ENCODE results near the gene DCC.
"Not testable (repeated sequence)": the region's sequence is repeated elsewhere in the genome, so short reads cannot be mapped to it uniquely, and the experiment has no call there.

DCC gene

DNA sequence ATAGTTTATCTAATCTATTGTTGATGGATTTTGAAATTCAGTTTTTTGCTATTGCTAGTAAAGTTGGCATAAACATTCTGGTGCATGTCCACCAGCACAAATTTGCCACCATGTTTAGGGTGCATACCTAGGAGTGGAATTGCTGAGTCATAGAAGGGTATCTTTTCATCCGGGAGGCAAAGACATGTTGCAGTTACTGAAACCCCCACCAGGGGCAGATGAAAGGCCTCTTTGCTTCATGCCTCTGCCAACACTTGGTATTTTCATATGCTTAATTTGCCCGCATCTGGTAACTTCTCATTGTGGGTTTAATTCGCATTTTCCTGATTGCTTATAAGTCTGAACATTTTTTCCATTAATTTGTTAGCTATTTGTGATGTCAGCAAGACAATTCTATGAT is 8.2 kb downstream of the DCC start:
- peak; percentile 46 for DNase-seq

DNA sequence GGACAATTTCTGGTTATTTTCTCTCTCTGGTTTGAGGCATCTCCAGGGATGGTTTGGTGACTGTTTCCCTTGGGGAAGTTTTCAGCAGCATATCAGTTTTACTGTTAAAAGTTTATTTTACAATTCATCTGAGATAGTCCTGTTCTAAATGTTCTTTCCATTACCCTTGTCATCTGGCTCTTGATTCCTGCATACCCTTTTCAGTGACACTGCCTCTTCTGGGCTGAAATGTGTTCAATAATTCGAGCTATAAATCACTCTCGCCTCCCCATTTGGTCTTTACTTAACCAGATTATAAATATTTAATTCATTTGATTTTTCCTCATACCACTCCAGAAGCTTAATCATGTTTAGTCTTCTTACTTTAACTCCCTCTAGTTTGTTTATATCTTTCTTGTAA is 9.5 kb downstream of the DCC start:
- no peak for DNase-seq

DNA sequence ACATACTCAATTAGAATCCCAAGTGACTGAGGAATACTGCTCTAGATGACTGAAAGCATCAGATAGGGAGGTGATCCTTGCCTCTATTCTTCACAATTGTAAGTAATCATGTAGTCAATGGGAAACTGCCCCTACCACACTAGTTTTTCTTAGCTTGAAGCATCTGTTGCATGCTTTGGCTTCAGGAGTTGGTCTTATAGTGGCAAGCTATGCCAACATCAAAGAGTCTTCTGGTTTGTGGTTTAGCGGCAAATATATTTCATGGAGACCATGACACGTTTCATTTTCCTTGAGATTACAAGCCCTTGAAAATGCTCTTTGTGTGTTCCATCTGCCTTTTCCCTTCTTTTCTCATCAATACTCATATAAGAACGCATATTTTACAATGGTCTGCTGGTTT is 12.9 kb downstream of the DCC start:
- no peak for DNase-seq

DNA sequence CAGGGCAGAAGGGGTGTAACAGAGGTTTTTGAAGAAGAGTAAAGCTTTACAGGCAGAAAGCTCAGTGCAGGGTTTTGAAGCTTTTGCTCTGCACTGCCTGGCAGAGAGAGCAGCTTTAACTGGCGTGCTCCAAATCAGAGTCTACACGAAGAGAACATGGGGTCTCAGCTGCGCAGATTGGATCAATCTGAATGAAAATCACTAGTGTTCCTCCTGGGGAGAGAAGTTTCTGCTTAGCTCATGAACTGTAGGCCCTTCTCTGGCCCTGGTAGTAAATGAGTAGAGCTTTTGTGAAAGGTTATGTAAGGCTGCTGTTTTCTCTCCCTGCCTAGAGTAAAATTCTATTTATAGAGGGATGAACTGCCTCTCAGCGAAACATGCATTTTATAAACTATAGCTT is 13.6 kb downstream of the DCC start:
- DNase-seq, result no peak

DNA sequence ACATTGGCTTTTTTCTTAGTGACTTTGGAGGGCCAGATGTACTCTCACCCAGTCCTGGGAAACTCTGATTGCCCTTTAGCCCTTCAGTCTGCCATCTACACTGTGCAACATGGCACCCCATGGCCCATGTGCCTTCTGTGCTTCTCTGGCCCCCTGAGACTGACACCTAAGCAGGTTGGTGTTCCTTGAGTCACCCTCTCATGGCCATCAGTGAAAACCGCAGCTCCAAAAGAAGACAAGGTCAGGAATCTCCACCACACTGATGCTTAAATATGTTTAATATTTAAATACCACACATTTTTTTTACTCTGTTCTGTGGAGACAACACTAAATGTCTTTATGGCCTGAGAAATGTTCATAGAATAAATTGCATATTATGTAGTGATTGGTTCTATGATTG is 23.9 kb downstream of the DCC start:
- DNase-seq, result no peak

DNA sequence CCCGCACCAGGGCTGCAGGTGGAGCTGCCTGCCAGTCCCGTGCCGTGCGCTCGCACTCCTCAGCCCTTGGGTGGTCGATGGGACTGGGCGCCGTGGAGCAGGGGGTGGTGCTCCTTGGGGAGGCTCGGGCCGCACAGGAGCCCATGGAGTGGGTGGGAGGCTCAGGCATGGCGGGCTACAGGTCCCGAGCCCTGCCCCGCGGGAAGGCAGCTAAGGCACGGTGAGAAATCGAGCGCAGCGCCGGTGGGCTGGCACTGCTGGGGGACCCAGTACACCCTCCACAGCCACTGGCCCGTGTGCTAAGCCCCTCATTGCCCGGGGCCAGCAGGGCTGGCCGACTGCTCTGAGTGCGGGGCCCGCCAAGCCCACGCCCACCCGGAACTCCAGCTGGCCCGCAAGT is 26.9 kb downstream of the DCC start:
- not testable (repeated sequence) for DNase-seq

DNA sequence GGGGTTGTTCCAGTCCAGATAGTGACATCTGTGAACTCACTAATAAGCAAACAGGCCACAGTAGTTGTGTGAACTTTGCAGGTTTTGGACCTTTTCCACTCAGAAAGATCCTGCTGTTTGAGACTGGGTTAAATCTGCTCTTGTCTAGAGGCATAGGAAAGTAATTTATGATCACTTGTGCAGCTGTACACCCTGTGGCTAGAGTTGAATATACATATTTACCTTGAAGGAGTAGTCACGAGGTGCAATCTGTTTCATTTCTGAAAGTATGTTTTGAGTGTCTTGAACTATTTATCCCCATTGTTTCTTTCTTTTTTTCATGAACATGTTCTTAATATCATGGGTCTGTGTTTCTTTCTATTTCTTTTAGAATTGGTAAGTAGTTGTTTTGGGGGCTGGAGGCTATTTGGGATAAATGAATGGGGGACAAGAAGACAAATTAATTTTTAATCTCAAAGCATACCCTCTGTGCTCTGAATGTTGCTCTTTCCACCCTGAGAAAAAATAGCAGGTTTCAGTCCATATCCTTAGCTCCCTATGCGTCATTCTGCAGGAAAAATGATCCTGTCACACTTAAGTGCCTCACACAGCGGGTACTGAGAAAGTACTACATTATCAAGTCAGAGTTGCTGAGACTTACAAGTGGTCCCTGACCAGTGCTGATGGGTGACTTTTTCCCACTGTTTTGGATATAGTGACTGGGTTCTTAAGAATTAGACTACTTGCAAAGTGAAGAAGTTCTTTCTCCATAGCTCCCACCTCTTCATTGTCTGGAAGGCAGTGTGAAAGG is 28.2 kb downstream of the DCC start:
- DNase-seq, result no peak

DNA sequence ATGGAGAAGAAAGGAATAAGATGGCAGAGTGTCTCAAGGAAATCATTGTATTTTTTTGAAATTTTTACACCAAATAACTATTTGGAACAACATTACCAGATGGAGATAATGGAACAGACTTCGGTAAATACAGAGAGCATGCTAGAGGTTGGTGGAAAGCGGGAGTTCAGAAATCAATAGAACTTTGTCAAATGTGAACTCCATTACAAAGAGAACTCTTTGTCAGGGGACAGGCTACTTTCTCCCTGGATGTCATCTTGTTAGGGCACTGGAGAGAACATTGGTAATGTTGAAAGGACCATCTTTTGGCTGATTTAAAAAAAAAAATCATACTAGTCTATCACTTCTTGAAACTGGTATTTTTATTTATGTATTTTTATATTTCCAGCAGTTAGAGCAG is 30.8 kb downstream of the DCC start:
- no peak for DNase-seq

DNA sequence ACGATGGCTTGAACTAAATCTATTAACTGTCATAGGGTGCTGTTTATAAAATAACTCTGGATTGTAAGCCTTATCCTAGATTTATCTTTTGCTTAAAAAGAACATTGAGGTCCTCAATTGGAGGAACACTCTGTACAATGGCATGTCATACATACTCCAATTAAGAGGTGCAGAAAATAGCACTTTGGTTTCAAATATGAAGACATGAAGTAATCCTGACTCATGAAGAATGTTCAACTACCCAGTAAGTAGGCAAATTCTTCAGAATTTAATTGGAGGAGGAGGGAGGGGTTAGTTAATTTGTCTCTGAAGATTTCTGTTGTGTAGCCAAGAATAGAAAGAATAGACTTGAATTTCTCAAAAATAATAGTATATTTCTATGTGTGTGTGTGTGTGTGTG is 36.1 kb downstream of the DCC start:
- no peak for DNase-seq

DNA sequence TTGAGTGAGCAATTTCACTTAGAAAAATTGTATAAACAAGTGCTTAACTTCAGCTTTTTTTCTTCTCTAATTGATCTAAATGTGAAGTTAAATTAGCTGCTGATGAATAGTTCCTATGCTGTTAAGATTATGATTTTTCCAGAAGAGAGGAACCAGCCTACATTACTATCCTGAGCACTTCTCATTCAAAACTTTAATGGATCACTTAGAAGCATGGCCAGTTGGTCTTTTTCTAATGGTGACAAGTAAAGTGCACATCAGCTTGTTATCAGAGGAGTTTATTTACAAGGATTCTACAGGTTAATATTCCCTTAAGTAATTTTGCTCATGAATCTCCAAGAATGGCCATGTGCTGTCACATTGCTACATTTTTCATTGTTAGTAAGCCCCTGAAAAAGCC is 37.1 kb downstream of the DCC start:
- no peak for DNase-seq

DNA sequence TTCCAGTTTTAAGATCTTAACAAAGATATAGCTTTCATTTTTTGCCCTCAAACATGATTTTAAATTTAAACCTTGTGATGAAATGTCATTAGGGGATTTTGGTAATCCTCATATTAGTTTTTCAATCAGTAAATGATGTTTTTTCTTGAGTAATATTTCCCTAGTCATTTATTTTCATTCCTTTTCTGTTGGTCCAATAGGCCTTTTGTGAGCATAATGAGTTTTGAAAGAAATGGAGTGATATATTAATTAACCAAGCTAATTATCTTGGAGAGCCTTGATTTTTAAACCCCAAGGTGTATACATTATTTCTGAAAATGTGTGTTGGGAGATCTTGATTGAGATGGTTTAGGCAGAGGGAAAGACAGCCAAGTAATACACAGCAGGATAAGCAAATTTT is 46.3 kb downstream of the DCC start:
- DNase-seq, result no peak

DNA sequence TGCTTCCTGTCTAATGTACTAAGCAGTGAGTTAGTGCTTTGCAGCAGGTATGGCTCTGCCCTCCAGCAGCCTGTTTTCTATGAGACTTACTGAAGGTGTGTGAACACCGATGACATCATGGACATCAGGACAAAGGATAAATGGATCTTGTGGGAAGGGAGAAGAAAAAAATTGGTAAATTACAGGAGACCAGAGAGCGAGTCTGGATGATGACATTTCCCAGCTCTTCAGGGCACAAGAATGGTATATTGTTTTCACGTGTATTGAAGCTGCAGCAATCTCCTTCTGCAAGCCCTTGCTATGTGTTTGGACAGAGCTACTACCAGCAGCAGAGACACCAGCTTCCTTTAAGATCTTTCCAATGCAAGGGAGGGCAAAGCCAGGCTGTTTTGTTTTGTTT is 47.2 kb downstream of the DCC start:
- DNase-seq, result no peak

DNA sequence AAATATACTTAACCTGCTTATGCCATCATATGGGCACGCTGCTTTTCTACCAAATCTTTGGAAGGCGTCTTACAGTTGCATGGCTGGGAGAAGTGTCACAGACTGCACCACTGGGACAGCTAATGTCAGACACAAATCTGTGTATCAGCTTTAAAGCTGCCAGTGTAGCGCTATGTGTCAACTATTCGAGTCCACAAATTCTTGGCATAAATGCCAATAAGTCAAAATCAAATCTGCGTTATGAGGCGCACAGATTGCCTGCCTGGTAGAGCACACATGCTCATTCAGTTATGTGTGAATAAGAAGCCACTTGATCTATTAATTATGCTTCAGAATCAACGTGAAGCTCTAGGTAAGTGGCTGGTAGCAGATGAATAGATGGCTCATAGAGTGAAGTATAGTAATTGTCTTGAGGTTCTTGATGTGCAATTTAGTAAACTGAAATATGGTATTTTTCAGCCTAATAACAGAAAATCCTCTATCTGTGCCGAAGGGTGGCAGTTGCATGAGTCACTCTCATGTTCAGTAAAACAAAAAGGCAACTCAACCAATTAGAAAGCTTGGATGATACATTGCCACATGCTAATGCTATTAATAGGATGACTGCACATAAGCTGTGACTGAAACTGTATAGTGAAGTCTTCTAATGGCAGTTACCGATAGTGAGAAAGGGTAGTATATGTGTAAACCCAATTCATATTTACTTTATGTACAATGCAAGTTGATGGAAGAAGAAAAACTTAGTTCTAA is 52.0 kb downstream of the DCC start:
- no peak for DNase-seq

DNA sequence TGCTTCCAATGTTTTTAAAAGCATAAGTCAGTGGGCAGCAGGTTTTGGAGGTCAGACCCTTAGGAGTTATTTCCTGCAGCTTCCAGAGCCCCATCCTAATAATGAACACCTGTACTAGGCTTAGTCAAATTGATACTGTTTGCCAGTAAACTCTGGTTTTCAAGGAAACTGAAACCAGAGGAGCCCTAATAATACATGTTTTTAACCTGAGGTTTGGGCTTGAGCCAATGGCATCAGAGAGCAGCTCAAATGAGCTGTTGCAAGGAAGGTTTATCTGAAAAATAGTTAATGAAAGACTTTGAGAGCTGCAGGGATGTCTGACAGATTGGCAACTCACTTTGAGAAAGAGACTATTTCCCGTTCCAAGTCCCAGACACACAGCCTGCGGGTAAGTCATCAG is 54.6 kb downstream of the DCC start:
- DNase-seq, result no peak

DNA sequence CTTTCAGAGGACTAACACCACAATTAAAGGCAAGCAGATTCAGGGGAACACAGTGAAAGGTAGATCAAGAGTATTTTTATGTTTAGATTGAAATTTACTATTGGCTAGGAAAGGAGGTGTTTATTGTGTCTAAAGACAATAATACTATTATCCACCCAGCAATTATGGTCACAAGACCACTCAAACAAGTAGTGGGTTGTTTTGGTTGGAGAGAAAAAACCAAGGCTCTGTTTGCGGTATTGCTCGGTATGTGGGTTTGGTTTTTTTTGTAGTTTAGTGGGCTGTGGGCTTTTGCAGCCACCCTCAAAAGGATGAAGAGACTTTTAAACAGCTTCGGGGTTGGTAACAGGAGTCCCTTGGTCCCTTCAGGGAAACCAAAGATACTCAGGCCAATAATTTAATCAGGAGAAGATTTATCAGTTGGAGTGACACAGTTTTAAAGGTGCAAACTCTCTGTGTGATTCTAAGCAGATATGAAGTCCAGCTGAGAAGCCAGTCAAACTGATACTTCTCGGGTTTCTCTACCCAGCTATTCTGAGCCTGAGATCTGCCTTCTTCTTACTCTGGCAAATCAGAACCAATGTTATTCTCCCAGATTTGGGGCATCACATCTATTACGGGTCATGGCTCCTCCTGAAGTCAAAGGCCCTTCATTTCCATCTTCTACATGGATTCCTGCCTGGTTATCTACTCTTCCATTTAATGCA is 55.3 kb downstream of the DCC start:
- DNase-seq, result no peak

DNA sequence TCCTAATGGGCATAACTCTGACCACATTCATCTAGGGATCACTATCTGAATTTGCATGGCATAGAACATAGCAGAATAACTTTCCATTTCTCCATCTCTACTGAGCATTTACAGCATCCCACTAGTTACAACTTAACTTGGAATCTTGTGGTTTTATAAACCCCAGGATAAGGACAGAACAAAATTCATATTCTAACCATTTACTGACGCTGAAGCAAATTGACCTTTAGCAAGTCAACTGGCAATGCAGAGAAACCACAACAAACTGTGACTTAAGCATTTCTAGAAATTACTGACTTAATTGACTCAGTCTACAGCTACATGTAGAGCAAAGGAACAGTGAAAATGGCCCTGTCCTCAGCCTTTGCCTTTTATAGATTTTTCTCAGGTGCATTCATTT is 61.2 kb downstream of the DCC start:
- DNase-seq, result no peak

DNA sequence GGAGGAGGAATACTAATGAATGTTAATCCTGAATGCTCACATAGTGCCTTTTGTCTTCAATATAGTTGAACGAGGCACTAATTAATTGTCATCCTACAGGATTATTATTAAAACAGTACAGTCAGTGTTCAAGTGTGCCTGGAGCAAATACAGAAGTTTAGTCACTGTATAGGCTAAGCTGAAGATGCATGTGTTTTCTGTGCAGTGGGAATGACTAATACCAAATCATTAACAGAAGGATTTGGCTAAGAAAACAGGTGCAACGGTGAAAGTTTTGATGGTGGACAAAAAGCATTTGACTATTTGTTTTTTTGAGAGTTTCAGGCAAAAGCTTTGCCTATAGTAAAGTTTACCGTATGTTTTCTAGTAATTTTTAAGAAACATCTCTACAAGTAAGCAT is 62.8 kb downstream of the DCC start:
- no peak for DNase-seq

DNA sequence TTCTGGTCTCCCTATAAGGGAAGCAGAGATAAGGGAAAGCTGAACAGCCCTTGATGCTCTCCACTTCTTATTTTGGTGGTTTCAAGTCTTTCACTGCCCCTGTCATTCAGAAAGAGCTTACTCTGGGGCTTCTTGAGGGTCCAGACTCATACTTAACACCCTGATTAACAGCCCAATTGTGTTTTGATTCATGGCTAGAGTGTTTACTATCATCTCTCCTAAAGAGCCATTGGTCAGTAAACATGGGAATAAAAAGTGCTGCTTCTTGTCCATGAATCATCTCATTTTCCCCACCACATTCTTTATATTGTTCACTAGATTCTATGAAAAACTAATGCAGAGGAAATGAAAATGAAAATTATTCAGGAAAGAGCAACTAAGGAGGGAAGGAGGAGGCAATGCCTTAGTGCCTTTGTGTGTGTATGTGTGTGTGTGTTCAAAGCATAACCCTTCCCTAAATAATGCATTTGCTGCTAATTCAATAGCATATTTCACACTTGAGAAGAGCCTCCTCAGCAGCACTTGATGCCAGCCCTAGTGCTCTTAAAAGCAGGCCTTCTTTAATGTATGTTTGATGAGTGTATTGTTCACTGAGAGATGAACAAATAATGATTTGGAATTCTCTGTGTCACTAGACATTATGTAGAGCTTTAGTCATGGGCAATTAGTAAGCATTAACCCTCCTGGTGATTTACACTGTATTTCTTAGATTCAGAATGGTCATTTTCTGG is 63.5 kb downstream of the DCC start:
- no peak for DNase-seq

DNA sequence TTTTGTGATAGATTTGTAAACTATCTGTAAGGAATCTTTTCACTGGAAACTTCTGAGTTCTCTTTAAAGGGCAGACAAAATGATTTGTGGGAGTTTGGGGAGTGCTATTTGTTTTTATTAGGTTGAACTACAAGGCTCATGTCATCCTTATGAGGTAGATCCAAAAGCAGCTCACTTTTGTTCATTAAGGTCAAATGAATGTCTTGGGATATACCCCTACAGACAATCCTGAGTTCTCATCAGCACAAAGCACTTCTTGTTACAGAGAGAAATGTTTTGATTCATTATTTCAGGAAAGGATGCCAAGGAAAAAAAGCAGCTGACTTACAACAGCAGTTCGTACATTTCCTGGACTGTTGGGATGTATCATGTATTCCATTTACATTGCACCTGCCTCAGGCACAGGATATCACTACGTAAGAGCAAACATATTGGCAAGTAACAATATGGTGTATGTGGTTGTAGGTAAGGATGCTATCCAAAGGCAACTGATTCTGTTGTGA is 68.9 kb downstream of the DCC start:
- DNase-seq, result no peak

DNA sequence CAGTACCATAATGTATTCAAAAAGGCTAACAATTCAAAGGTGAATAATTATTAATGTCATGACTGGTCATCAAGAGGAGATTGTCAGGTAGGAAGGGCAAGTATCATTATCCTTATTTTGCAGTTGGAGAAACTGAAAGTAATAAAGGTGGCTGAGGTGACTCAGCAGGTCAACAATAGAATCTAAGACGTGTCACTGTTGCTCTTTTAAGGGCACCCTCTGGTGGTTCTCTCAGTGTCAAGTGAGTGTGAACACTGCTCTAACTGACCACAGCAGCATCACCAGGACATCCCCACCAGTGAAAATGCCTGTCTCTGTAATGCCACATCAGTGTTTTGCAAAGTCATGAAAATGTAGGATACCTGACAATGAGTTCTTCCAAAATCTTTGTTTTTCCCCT is 69.7 kb downstream of the DCC start:
- no peak for DNase-seq

DNA sequence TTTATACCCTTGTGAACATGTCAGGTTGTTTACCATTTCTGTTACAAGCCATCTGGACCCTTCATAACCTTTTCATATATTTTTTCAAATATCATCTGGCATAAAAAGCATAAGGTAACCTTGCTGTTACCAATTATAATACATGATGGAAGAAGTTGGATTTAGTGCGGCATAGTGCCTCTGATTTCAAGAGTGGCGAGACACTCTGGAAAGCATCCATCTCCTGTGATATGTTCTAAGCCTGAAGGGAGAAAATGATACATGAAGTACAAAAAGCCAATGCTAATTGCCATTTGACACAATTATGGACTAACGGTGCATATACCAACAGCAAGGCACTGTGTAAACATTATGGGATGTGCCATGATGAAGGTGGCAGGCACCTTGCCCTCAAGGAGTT is 75.1 kb downstream of the DCC start:
- no peak for DNase-seq

DNA sequence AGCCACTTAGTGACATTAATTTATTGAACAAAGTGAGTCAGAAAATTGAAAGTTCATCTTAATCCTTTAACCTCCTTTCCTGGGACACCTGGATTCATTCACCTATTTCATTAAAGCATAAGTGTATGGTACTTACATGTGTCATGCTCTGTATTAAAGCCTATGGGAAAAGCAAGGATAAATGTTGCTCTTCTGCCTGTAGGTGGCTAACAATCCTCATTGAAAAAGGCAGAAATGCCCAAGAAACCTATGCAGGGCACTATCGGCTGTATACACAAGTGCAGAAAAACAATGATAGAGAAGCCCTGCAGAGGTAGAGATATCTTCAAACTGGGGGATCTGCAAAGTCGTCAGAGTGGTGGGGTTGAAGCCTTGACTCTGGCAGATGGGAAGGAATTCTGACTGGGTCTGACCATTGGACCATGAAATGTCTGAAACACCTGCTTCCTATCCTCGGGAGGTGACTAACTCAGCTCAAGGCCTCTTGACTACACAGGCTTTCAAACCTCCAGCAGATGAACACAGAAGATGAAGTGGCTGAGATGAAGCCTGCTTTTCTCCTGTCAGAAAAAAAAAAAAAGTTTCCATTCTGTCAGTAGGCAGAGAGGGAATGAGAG is 83.1 kb downstream of the DCC start:
- DNase-seq, result no peak

DNA sequence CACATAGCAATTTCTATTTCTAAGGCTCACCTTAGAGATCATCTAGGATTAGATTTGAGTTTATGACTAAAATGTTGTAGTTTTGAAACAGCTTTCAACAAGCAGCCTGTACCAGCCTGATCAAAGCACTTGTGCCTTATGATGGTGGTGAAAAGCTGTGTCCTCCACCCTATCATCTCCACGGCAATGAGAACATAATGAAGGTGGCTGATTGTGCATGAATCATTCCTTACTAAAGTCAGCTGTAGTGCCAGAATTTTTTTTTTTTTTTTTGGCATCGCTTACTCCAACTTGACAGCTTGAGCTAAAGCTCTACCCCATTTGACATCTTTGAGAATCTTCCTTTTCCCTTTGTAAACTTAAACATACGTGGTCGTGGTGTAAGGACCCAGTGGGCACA is 86.0 kb downstream of the DCC start:
- DNase-seq, result no peak
